Measurements from ENCODE around the gene WWP2. TPM values are rescaled to one million over a fixed set of nuclear protein-coding genes. Genes with fewer than 3 reads are reported as not detected.

The WWP2 gene
- total RNA-seq, 4 donors from 2014 or later = 24.8 to 43.0 (median 30.1) TPM

DNA sequence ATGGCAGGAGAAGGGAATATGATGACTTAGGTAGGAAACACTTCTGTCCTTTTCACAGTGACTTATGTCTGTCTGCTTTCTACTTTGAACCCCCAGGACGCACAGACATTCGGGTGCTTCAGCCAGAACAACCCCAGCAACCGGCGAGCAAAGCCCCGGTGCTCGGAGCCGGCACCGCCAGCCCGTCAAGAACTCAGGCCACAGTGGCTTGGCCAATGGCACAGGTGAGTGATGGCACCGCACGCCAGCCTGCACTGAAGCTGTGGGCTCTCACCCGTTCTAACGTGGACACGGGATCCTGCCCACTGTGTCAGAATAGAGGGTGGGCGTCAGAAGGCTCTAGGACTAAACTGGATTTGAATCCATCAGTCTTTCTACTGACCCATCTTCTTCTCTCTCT lies 109.6 kb downstream of the WWP2 start:
- ATAC-seq (ENCODE audit: low FRiP score) (no peak), DNase-seq (ENCODE audit: low spot score) (no peak)
- no peak for TF ChIP-seq CTCF (IDR thresholded peaks at IDR 0.05)

DNA sequence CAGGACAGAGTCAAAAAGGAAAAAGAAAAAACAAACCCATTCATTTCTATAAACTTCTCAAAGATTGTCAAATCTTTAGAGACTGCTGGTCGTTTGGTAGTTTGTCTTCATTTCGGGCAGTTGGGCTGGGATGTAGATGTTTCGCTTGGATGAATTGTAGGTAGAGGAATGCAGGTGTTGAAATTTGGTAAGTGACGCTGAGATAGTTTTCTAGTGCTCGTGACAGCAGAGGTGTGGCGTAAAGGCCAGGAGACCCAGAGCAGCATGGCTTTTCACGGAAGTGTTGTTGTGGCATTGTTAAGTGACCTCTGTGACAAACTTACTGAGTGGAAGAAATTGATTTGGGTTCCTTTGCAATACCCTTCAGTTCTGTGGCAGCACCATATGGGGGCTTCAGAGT lies 110.8 kb downstream of the WWP2 start:
- TF ChIP-seq CTCF (IDR thresholded peaks at IDR 0.05) = no peak
- ATAC-seq (ENCODE audit: low FRiP score) (no peak), DNase-seq (ENCODE audit: low spot score) (no peak)

DNA sequence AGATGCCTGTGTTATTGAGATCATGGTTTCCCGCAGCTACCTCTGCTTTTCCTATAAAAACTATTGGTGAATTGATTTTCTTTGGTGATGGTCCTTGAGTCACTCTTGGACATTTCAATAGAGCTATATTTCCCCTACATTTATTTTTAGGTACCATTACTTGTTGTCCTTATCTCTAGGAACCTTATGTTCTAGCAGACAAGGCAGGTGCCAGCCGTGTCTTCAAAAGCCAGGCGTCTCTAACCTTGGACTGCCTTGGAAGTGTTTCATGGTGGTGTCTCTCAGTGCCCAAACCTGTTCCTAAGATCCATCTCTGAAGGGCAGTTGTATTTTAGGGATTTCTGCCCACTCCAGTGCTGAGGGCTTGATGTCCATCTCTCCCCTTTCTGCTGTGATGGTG lies 111.7 kb downstream of the WWP2 start:
- ATAC-seq (ENCODE audit: low FRiP score) (no peak), DNase-seq (ENCODE audit: low spot score) (no peak)
- TF ChIP-seq CTCF (IDR thresholded peaks at IDR 0.05) = no peak

DNA sequence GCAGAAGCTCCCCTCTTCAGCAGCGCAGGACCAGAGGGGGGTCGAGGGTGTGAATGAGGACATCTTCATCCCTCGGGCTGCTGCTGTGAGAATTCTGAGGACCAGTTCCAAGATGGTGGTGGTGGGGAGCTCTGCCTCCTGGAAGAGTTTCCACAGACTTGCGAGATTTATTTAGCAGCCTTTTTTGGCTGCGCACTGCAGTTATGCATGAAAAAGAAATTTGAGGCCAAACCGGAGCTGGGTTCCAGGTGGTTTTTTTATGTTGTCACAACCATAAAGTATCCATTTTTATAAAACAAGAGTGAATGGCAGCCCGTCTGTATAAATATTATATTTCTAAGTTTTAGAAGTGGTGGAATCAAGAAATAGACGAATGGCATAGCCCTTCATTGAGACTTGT lies 112.1 kb downstream of the WWP2 start:
- no peak for ATAC-seq (ENCODE audit: low FRiP score)
- no peak for DNase-seq (ENCODE audit: low spot score)
- TF ChIP-seq CTCF (IDR thresholded peaks at IDR 0.05) = no peak

GRCh38 chr16:69880640-69881133 lies 118.6 kb downstream of the WWP2 start:
- DNase-seq (ENCODE audit: low spot score) (no peak), ATAC-seq (ENCODE audit: low FRiP score) (no peak)
- no peak for TF ChIP-seq CTCF (IDR thresholded peaks at IDR 0.05)

DNA sequence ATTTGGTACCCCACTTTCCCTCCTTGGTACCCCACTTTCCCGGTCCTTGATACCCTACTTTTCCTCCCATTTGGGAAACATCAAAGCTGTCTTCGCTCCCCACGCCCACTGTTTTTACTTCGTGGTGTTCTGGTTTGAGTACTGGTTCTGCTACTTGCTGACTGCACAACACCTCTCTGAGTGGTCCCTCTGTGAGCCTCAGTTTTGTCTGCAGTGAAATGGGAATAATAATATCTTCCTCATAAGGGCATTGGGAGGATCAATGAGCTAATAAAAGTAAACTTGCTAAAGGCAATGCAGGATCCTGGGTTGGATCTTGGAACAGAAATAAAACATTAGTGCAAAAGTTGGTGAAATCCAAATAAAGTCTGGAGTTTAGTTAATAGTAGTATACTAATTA lies 119.0 kb downstream of the WWP2 start:
- no peak for TF ChIP-seq CTCF (IDR thresholded peaks at IDR 0.05)
- ATAC-seq (ENCODE audit: low FRiP score) = no peak
- no peak for DNase-seq (ENCODE audit: low spot score)

DNA sequence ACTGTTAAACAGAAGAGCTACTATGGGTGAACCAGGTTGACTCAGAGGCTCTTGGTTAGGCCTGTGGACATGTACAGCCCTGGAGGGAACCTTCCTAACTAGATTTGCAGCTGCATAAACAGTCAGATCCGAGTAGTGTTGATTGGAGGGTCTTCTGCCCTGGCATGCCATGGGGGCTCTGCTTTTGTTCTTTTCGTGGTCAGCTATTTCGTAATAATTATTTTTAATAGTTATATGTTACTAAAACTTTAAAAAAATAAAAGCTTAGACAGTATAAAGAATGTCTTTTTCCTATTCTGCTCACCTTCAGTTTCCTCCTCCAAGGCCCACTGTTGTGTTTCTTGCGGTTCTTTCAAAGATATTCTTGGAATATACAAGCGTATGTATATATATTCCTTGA lies 121.6 kb downstream of the WWP2 start:
- ATAC-seq (ENCODE audit: low FRiP score) (no peak), DNase-seq (ENCODE audit: low spot score) (no peak)
- TF ChIP-seq CTCF (IDR thresholded peaks at IDR 0.05) = no peak

Measured in omental fat pad (tissue), 4 donors.